CD4-positive, CD25-positive, alpha-beta regulatory T cell (primary cell): ENCODE data around the gene LAD1. TPM values are rescaled to one million over a fixed set of nuclear protein-coding genes. Genes with fewer than 3 reads are reported as not detected.

Experiments
- ATAC-seq, 2 donors: fragments of 150-1000 bp; cut with Tn5 transposase; one replicate each; pipeline ENCODE4 v1.10.0; 2021; ENCODE audit warnings: low read depth in 2 of 2, moderate number of reproducible peaks in 2 of 2, moderate library complexity in 1 of 2
- DNase-seq, 3 donors: peaks; one replicate each; pipeline versions ENCODE4 v3.0.0 to v3.0.0-alpha.2; 2012 to 2022; ENCODE audit warnings: mixed read lengths in 1 of 3
- H3K27ac ChIP-seq: one replicate; pipeline ENCODE4 v1.7.0; 2013; ENCODE audit warnings: mild to moderate bottlenecking, low read length; ENCODE audit not compliant: insufficient read depth, poor library complexity, severe bottlenecking
- H3K27me3 ChIP-seq: one replicate; pipeline ENCODE4 v1.7.0; 2013; ENCODE audit warnings: low read length; ENCODE audit not compliant: control insufficient read depth, insufficient read depth
- H3K36me3 ChIP-seq: one replicate; pipeline ENCODE4 v1.7.0; 2013; ENCODE audit warnings: mild to moderate bottlenecking, low read length, moderate library complexity; ENCODE audit not compliant: control insufficient read depth, insufficient read depth
- H3K4me1 ChIP-seq: 2 replicates; pipeline ENCODE4 v1.7.0; 2013; ENCODE audit warnings: mild to moderate bottlenecking, low read length; ENCODE audit not compliant: insufficient read depth, control insufficient read depth, poor library complexity, severe bottlenecking
- H3K4me3 ChIP-seq: one replicate; pipeline ENCODE4 v1.7.0; 2013; ENCODE audit warnings: low read depth, mild to moderate bottlenecking, low read length, moderate library complexity
- H3K9me3 ChIP-seq, 2 experiments: 1 replicate in 1 of 2; 2 replicates in 1 of 2; pipeline ENCODE4 v1.7.0; 2013; ENCODE audit warnings: low read length in 2 of 2, mild to moderate bottlenecking in 1 of 2, moderate library complexity in 1 of 2; ENCODE audit not compliant: control insufficient read depth in 2 of 2
- H3K27ac Mint-ChIP-seq, 3 donors: one replicate each; pipeline ENCODE4 v1.8.0; 2020 to 2022; ENCODE audit warnings: mild to moderate bottlenecking in 3 of 3, mixed read lengths in 3 of 3, moderate library complexity in 2 of 3
- H3K27me3 Mint-ChIP-seq: one replicate; pipeline ENCODE4 v1.8.0; 2022; ENCODE audit warnings: mild to moderate bottlenecking, mixed read lengths
- H3K36me3 Mint-ChIP-seq: one replicate; pipeline ENCODE4 v1.8.0; 2020; ENCODE audit warnings: mixed read lengths
- H3K4me1 Mint-ChIP-seq, 4 donors: one replicate each; pipeline ENCODE4 v1.8.0; 2020 to 2022; ENCODE audit warnings: mixed read lengths in 4 of 4, mild to moderate bottlenecking in 1 of 4
- H3K4me3 Mint-ChIP-seq, 4 donors: one replicate each; pipeline ENCODE4 v1.8.0; 2020 to 2022; ENCODE audit warnings: mild to moderate bottlenecking in 4 of 4, mixed read lengths in 4 of 4, moderate library complexity in 3 of 4
- H3K9me3 Mint-ChIP-seq, 7 donors: one replicate each; pipeline ENCODE4 v1.8.0; 2020 to 2022; ENCODE audit warnings: mixed read lengths in 7 of 7, mild to moderate bottlenecking in 3 of 7, moderate library complexity in 2 of 7
- polyA plus RNA-seq, 4 donors: library from polyadenylated mRNA; unstranded; fragments of 300-500 nt; fragmentation: Illumina TruSeq; gene quantifications; one replicate each; pipeline ENCODE4 v1.2.3, GENCODE V29; 2021
- total RNA-seq: library from RNA; stranded (reverse); gene quantifications from one replicate; pipeline ENCODE4 v1.2.3, GENCODE V29; 2022

The LAD1 gene
- total and polyA plus RNA-seq, 5 donors from 2014 or later = not detected

- ATAC-seq (no peak), DNase-seq (no peak)
- Mint-ChIP-seq H3K9me3 (peaks cover 0 to 2% (median 0%) of the 10 kb centered on the region in 7 donors), H3K27ac (no peak overlapping the region), H3K4me3 (no peak overlapping the region), H3K36me3 (no peaks in the 10 kb centered on the region), H3K4me1 (peaks cover 0 to 2% (median 0%) of the 10 kb centered on the region in 4 donors), H3K27me3 (no peaks in the 10 kb centered on the region)
- H3K4me3 ChIP-seq = no peak overlapping the region
- no peaks in the 10 kb centered on the region for H3K4me1 ChIP-seq
- H3K36me3 ChIP-seq = no peaks in the 10 kb centered on the region
- H3K27ac ChIP-seq = no peak overlapping the region
- no peaks in the 10 kb centered on the region for H3K9me3 ChIP-seq
- no peaks in the 10 kb centered on the region for H3K27me3 ChIP-seq
These were observed 15.1 kb upstream of the LAD1 start for GRCh38 chr1:201414051-201414738.

- no peaks in the 10 kb centered on the region for H3K27me3 Mint-ChIP-seq
- no peaks in the 10 kb centered on the region for H3K4me1 ChIP-seq
These were observed 12.2 kb upstream of the LAD1 start for GRCh38 chr1:201411292-201411691.

DNA sequence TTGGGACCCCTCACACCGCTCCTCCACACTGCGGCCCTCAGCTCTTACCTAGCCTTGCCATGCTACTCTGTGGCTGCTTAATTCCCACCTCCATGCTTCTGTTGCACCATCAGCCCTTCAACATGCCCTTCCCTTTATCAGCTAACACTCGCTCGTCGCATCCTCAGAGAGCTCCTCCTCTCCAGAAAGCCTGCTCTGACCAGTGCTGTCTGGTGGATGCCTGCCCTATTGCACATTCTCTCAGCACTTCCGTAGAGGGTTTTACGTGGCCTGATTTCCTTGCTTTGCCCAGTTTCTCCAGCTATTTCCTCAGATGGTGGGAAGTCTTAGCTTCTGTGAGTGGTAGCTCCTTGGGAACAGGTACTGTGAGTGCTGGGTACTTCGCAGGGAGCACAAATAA lies 10.3 kb upstream of the LAD1 start:
- H3K9me3 Mint-ChIP-seq = peaks cover 0 to 1% (median 0%) of the 10 kb centered on the region in 7 donors
- no peaks in the 10 kb centered on the region for H3K27me3 Mint-ChIP-seq
- peaks cover 0 to 5% (median 2%) of the 10 kb centered on the region in 4 donors for H3K4me1 Mint-ChIP-seq
- Histone ChIP-seq H3K27me3 (no peaks in the 10 kb centered on the region), H3K36me3 (no peaks in the 10 kb centered on the region), H3K9me3 (no peaks in the 10 kb centered on the region), H3K4me3 (no peak overlapping the region), H3K27ac (no peak overlapping the region), H3K4me1 (no peaks in the 10 kb centered on the region)
- H3K4me3 Mint-ChIP-seq = no peak overlapping the region
- ATAC-seq (no peak), DNase-seq (no peak)
- H3K27ac Mint-ChIP-seq = no peak overlapping the region
- H3K36me3 Mint-ChIP-seq = no peaks in the 10 kb centered on the region

More at GRCh38 chr1:201411292-201411691, 12.2 kb upstream of the LAD1 start:
- no peak overlapping the region for H3K27ac ChIP-seq
- Mint-ChIP-seq H3K36me3 (no peaks in the 10 kb centered on the region), H3K4me1 (peaks cover 0 to 5% (median 2%) of the 10 kb centered on the region in 4 donors), H3K4me3 (no peak overlapping the region), H3K9me3 (peaks cover 0 to 2% (median 0%) of the 10 kb centered on the region in 7 donors), H3K27ac (no peak overlapping the region)
- DNase-seq (no peak), ATAC-seq (no peak)
- H3K4me3 ChIP-seq = no peak overlapping the region
- H3K36me3 ChIP-seq = no peaks in the 10 kb centered on the region
- no peaks in the 10 kb centered on the region for H3K27me3 ChIP-seq
- H3K9me3 ChIP-seq = no peaks in the 10 kb centered on the region

- no peak overlapping the region for H3K27ac ChIP-seq
- H3K27ac Mint-ChIP-seq = no peak overlapping the region
- peaks cover 0 to 5% (median 2%) of the 10 kb centered on the region in 4 donors for H3K4me1 Mint-ChIP-seq
- no peaks in the 10 kb centered on the region for H3K9me3 ChIP-seq
- no peak for ATAC-seq
- peaks cover 0 to 1% (median 0%) of the 10 kb centered on the region in 7 donors for H3K9me3 Mint-ChIP-seq
- no peaks in the 10 kb centered on the region for H3K27me3 ChIP-seq
- no peaks in the 10 kb centered on the region for H3K36me3 Mint-ChIP-seq
- no peak overlapping the region for H3K4me3 Mint-ChIP-seq
- H3K36me3 ChIP-seq = no peaks in the 10 kb centered on the region
- DNase-seq = no peak
- H3K4me1 ChIP-seq = no peaks in the 10 kb centered on the region
- H3K27me3 Mint-ChIP-seq = no peaks in the 10 kb centered on the region
- H3K4me3 ChIP-seq = no peak overlapping the region
These were observed 9.7 kb upstream of the LAD1 start for GRCh38 chr1:201408834-201409200.

DNA sequence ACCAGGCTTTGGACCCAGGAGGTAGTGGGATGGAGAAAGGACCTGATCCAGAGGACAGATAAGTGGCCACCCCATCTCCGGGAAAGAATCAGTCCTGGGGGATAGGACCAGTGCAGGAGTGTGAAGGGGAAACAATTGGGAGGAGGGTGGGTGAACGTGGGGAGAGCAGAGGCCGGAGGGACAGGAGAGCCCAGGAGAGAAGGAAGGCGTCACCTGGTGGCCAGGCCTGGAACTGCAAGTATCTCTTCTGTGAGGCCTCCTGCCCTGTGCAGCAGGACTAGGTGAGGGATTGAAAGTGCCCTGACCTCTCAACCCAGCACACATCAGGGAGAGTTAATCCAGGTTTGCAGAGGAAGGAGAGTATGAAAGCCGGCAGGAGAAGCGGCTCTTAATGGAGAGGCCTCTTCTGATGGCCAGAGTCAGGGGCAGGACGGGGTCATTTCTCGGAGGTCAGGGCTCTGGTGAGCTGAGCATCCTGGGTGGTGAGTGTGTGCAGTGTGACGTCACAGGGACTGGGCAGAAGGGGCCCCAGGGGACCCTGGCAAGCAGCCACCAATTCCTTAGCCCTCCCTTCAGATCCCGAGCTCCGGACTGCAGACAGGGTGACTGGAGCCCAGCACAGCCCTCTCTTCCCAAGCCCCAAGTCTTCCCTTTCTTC lies 9.2 kb upstream of the LAD1 start:
- ATAC-seq = peak in 1 of 2 donors; percentile 8
- H3K36me3 Mint-ChIP-seq = no peaks in the 10 kb centered on the region
- H3K27ac ChIP-seq = no peak overlapping the region

GRCh38 chr1:201406831-201407406 lies 7.8 kb upstream of the LAD1 start:
- no peak overlapping the region for H3K4me3 Mint-ChIP-seq
- no peaks in the 10 kb centered on the region for H3K36me3 Mint-ChIP-seq
- H3K27me3 ChIP-seq = peaks cover 7% of the 10 kb centered on the region

More for the DNA sequence above, 9.2 kb upstream of the LAD1 start:
- H3K9me3 Mint-ChIP-seq = peaks cover 0 to 1% (median 0%) of the 10 kb centered on the region in 7 donors
- H3K4me1 Mint-ChIP-seq = peaks cover 0 to 5% (median 2%) of the 10 kb centered on the region in 4 donors
- Histone ChIP-seq H3K36me3 (no peaks in the 10 kb centered on the region), H3K4me1 (no peaks in the 10 kb centered on the region), H3K9me3 (no peaks in the 10 kb centered on the region), H3K27me3 (peaks cover 2% of the 10 kb centered on the region), H3K4me3 (no peak overlapping the region)
- DNase-seq = peak; percentile 31 to 63 (median 41)
- H3K4me3 Mint-ChIP-seq = no peak overlapping the region
- H3K27me3 Mint-ChIP-seq = no peaks in the 10 kb centered on the region
- no peak overlapping the region for H3K27ac Mint-ChIP-seq

GRCh38 chr1:201405484-201405831 lies 6.3 kb upstream of the LAD1 start:
- no peaks in the 10 kb centered on the region for H3K9me3 ChIP-seq
- H3K36me3 ChIP-seq = no peaks in the 10 kb centered on the region
- Mint-ChIP-seq H3K27ac (no peak overlapping the region), H3K9me3 (peaks cover 0 to 1% (median 0%) of the 10 kb centered on the region in 7 donors), H3K36me3 (no peaks in the 10 kb centered on the region), H3K27me3 (peaks cover 7% of the 10 kb centered on the region), H3K4me3 (no peak overlapping the region), H3K4me1 (peaks cover 0 to 5% (median 2%) of the 10 kb centered on the region in 4 donors)
- H3K27ac ChIP-seq = no peak overlapping the region
- DNase-seq (no peak), ATAC-seq (no peak)
- H3K4me1 ChIP-seq = no peaks in the 10 kb centered on the region
- H3K27me3 ChIP-seq = peaks cover 13% of the 10 kb centered on the region
- H3K4me3 ChIP-seq = no peak overlapping the region

More at GRCh38 chr1:201406831-201407406, 7.8 kb upstream of the LAD1 start:
- H3K27me3 Mint-ChIP-seq = no peaks in the 10 kb centered on the region
- no peaks in the 10 kb centered on the region for H3K9me3 ChIP-seq
- no peak overlapping the region for H3K27ac ChIP-seq
- H3K27ac Mint-ChIP-seq = no peak overlapping the region
- no peaks in the 10 kb centered on the region for H3K4me1 ChIP-seq
- ATAC-seq (no peak), DNase-seq (no peak)
- peaks cover 0 to 5% (median 2%) of the 10 kb centered on the region in 4 donors for H3K4me1 Mint-ChIP-seq
- H3K9me3 Mint-ChIP-seq = peaks cover 0 to 1% (median 0%) of the 10 kb centered on the region in 7 donors
- no peak overlapping the region for H3K4me3 ChIP-seq
- H3K36me3 ChIP-seq = no peaks in the 10 kb centered on the region
